GM12878 (cell line): Measurements from ENCODE around the gene SERPINA4. TPM values are rescaled to one million over a fixed set of nuclear protein-coding genes. Genes with fewer than 3 reads are reported as not detected.

Experiments used
- ASH2L ChIP-seq: fragments of 300-600, 200-600 bp; sonication (generic); IDR thresholded peaks from 2 replicates; pipeline ENCODE4 v1.6.1; 2017; ENCODE audit warnings: low read depth, mild to moderate bottlenecking, borderline replicate concordance
- CEBPB ChIP-seq, 2 experiments: fragments of 150-350 bp in 1 of 2; IDR thresholded peaks; 2 replicates each; pipeline ENCODE4 v1.6.1; 2012 to 2014; ENCODE audit warnings: low read depth in 2 of 2, low read length in 2 of 2, borderline replicate concordance in 1 of 2, inconsistent platforms in 1 of 2
- CHD2 ChIP-seq: IDR thresholded peaks from 2 replicates; pipeline ENCODE4 v1.6.1; 2011; ENCODE audit warnings: low read depth, low read length, improper control_type of control experiment, borderline replicate concordance
- EED ChIP-seq: sonication (generic); IDR thresholded peaks from 2 replicates; pipeline ENCODE4 v1.6.1; 2016; ENCODE audit warnings: antibody characterized with exemption, low read depth
- ESRRA ChIP-seq: IDR thresholded peaks from 2 replicates; pipeline ENCODE4 v1.6.1; 2012; ENCODE audit warnings: mild to moderate bottlenecking, low read length, improper control_type of control experiment
- HDAC2 ChIP-seq: fragments of 200-600 bp; sonication (generic); IDR thresholded peaks from 2 replicates; pipeline ENCODE4 v1.6.1; 2017
- HDAC6 ChIP-seq: fragments of 200-600 bp; sonication (generic); IDR thresholded peaks from one replicate; pipeline ENCODE4 v1.8.0; 2017; ENCODE audit warnings: antibody characterized with exemption; ENCODE audit not compliant: unreplicated experiment
- JUNB ChIP-seq: IDR thresholded peaks from 2 replicates; pipeline ENCODE4 v1.6.1; 2016; ENCODE audit warnings: antibody characterized with exemption, mild to moderate bottlenecking
- MTA2 ChIP-seq: fragments of 450-650 bp; IDR thresholded peaks from 2 replicates; pipeline ENCODE4 v1.6.1; 2016; ENCODE audit warnings: low read depth, mild to moderate bottlenecking, moderate library complexity
- MXI1 ChIP-seq: fragments of 150-350 bp; IDR thresholded peaks from 2 replicates; pipeline ENCODE4 v1.6.1; 2011; ENCODE audit warnings: low read depth, mild to moderate bottlenecking, inconsistent platforms, low read length, improper control_type of control experiment
- NRF1 ChIP-seq: conservative IDR thresholded peaks from 2 replicates; pipeline ENCODE4 v1.6.1; 2011; ENCODE audit warnings: mild to moderate bottlenecking, low read depth, low read length, improper control_type of control experiment
- RELA ChIP-seq: fragments of 450-650 bp; IDR thresholded peaks from 2 replicates; pipeline ENCODE4 v1.8.0; 2014; ENCODE audit warnings: borderline replicate concordance; ENCODE audit not compliant: partially characterized antibody
- SUZ12 ChIP-seq: fragments of 200-600 bp; sonication (generic); IDR thresholded peaks from one replicate; pipeline ENCODE4 v1.6.1; 2018; ENCODE audit warnings: antibody characterized with exemption, mild to moderate bottlenecking; ENCODE audit not compliant: unreplicated experiment
- TARDBP ChIP-seq: IDR thresholded peaks from 2 replicates; pipeline ENCODE4 v1.6.1; 2016; ENCODE audit warnings: borderline replicate concordance
- ZNF217 ChIP-seq: fragments of 450-650 bp; IDR thresholded peaks from 2 replicates; pipeline ENCODE4 v1.6.1; 2017; ENCODE audit warnings: antibody characterized with exemption, mild to moderate bottlenecking
- polyA plus RNA-seq, 11 experiments: library from polyadenylated mRNA; depleted of rRNA in 4 of 11; unstranded in 6 of 11; stranded (reverse) in 5 of 11; fragments of >200 nt; fragmentation: Nextera tagmentation in 4 of 11; fragmentation: Illumina TruSeq in 1 of 11; extraction: Ambion mirVana in 4 of 11; extraction: Trizol in 1 of 11; gene quantifications; 1 replicate in 1 of 11; 2 replicates in 10 of 11; pipeline versions ENCODE4 v1.2.1 to v1.2.3, GENCODE V29; 2011 to 2016; ENCODE audit warnings: inconsistent platforms in 2 of 11, missing spikeins in 2 of 11, low read depth in 1 of 11
- total RNA-seq, 4 experiments: library from RNA; depleted of rRNA in 3 of 4; stranded (reverse); fragments of >200 nt in 3 of 4; fragmentation: Illumina TruSeq in 1 of 4; extraction: Trizol in 1 of 4; gene quantifications; 2 replicates each; pipeline versions ENCODE4 v1.2.1 to v1.2.3, GENCODE V29; 2013 to 2021
- TF ChIP-seq, protein P1 (sequence below): fragments of 450-650 bp; conservative IDR thresholded peaks from 2 replicates; pipeline ENCODE4 v1.6.1; 2017; ENCODE audit warnings: mild to moderate bottlenecking, moderate library complexity
- TF ChIP-seq, protein P2 (sequence below): fragments of 450-650 bp; IDR thresholded peaks from 2 replicates; pipeline ENCODE4 v1.6.1; 2016; ENCODE audit warnings: mild to moderate bottlenecking
- TF ChIP-seq, protein P3 (sequence below): fragments of 450-650 bp; IDR thresholded peaks from 2 replicates; pipeline ENCODE4 v1.6.1; 2017; ENCODE audit warnings: borderline replicate concordance

The SERPINA4 gene
- total and polyA plus RNA-seq, 10 of the 15 experiments (the other 5 are each of a cell fraction or from before 2014, with no cell fraction given): 0.13 TPM; not detected in 9

DNA sequence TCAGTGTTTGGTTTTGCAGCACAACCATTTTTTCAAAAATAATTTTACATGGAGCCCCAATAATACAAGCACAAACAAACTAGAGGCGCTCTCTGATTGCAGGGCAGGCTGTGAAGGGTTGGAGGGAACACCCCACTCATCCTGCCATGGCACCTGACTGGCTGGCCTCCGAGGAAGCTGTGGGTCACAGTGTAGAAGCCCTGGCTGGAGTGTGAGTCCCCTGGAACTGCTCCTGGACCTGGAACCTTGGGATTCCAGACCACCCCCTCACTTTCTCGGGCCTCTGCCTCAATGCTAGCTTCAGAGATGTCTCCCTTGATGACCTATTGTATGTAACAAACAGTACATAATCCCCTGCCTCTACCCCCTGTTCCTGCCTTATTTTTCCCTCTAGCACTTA, 37.1 kb upstream of the SERPINA4 start (continued):
- TF ChIP-seq ASH2L: no peak
- TF ChIP-seq TARDBP: no peak
- TF ChIP-seq EED: no peak
- no peak for TF ChIP-seq NRF1
- TF ChIP-seq, protein P1, sequence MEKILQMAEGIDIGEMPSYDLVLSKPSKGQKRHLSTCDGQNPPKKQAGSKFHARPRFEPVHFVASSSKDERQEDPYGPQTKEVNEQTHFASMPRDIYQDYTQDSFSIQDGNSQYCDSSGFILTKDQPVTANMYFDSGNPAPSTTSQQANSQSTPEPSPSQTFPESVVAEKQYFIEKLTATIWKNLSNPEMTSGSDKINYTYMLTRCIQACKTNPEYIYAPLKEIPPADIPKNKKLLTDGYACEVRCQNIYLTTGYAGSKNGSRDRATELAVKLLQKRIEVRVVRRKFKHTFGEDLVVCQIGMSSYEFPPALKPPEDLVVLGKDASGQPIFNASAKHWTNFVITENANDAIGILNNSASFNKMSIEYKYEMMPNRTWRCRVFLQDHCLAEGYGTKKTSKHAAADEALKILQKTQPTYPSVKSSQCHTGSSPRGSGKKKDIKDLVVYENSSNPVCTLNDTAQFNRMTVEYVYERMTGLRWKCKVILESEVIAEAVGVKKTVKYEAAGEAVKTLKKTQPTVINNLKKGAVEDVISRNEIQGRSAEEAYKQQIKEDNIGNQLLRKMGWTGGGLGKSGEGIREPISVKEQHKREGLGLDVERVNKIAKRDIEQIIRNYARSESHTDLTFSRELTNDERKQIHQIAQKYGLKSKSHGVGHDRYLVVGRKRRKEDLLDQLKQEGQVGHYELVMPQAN: no peak
- TF ChIP-seq ESRRA: no peak
- TF ChIP-seq CEBPB (IDR thresholded peaks at IDR 0.05; ENCODE audit: borderline replicate concordance in 1 of 2, low read depth in 2 of 2, low read length in 2 of 2): no peak
- no peak for TF ChIP-seq JUNB
- TF ChIP-seq SUZ12: no peak
- TF ChIP-seq ZNF217: no peak
- TF ChIP-seq MXI1: no peak
- TF ChIP-seq, protein P2, sequence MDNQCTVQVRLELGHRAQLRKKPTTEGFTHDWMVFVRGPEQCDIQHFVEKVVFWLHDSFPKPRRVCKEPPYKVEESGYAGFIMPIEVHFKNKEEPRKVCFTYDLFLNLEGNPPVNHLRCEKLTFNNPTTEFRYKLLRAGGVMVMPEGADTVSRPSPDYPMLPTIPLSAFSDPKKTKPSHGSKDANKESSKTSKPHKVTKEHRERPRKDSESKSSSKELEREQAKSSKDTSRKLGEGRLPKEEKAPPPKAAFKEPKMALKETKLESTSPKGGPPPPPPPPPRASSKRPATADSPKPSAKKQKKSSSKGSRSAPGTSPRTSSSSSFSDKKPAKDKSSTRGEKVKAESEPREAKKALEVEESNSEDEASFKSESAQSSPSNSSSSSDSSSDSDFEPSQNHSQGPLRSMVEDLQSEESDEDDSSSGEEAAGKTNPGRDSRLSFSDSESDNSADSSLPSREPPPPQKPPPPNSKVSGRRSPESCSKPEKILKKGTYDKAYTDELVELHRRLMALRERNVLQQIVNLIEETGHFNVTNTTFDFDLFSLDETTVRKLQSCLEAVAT: no peak
- no peak for TF ChIP-seq CHD2
- TF ChIP-seq HDAC6: no peak
- no peak for TF ChIP-seq MTA2
- TF ChIP-seq, protein P3, sequence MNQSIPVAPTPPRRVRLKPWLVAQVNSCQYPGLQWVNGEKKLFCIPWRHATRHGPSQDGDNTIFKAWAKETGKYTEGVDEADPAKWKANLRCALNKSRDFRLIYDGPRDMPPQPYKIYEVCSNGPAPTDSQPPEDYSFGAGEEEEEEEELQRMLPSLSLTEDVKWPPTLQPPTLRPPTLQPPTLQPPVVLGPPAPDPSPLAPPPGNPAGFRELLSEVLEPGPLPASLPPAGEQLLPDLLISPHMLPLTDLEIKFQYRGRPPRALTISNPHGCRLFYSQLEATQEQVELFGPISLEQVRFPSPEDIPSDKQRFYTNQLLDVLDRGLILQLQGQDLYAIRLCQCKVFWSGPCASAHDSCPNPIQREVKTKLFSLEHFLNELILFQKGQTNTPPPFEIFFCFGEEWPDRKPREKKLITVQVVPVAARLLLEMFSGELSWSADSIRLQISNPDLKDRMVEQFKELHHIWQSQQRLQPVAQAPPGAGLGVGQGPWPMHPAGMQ: no peak
- no peak for TF ChIP-seq HDAC2
- no peak for TF ChIP-seq RELA
- TF ChIP-seq, all 136 proteins: peak for 0
